Activated naive CD8-positive, alpha-beta T cell (primary cell): ENCODE results near the gene GUCA2A.
A peak's percentile ranks its signal among the peaks of the same experiment; 100 is the strongest.

Experiments
- H3K27ac Mint-ChIP-seq: one replicate; pipeline ENCODE4 v1.8.0; 2021; ENCODE audit warnings: mixed read lengths
- H3K27me3 Mint-ChIP-seq: one replicate; pipeline ENCODE4 v1.8.0; 2021; ENCODE audit warnings: mixed read lengths
- H3K36me3 Mint-ChIP-seq: one replicate; pipeline ENCODE4 v1.8.0; 2021; ENCODE audit warnings: mixed read lengths
- H3K4me1 Mint-ChIP-seq: one replicate; pipeline ENCODE4 v1.8.0; 2021; ENCODE audit warnings: low read depth, mixed read lengths
- H3K4me3 Mint-ChIP-seq: one replicate; pipeline ENCODE4 v1.8.0; 2021; ENCODE audit warnings: mild to moderate bottlenecking, mixed read lengths
- H3K9me3 Mint-ChIP-seq: one replicate; pipeline ENCODE4 v1.8.0; 2021; ENCODE audit warnings: low read depth, mixed read lengths

Gene GUCA2A

GRCh38 chr1:42183957-42184268, 19.4 kb upstream of the GUCA2A start:
- Mint-ChIP-seq H3K27me3 (no peaks in the 10 kb centered on the region), H3K4me1 (peaks cover 1% of the 10 kb centered on the region), H3K9me3 (no peaks in the 10 kb centered on the region), H3K36me3 (peaks cover 2% of the 10 kb centered on the region), H3K4me3 (no peak overlapping the region), H3K27ac (no peak overlapping the region)

DNA sequence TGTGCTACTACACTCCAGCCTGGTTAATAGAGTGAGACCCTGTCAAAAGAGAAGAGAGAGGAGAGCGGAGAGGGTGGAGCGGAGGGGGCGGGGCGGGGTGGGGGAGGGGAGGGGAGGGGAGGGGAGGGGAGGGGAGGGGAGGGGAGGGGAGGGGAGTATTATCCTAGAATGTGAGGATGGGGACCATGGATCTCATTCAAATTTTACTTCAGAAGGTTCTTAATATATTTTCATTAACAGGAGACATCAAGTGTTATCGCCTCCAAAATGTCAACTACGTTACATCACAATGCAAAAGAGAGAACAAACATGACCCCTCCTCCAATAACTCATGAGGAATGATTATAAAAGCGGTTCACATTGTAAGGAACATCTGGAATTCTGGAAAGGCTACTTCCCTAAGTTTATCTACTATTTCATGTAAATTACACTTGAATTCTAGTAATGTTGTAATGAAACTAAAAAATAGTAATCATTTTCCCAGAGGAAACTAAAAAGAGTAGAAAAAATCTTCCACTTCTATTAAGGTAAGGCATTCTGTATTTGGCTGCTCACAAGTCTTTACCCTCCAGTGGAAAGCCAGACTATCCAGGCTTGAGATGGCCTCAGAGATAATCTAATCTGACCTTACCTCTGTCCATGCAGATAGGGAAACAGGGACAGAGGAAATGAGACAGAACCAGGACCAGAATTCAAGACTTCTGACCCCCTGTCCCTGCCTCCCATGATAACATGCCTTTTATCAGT, 18.8 kb upstream of the GUCA2A start:
- no peaks in the 10 kb centered on the region for H3K27me3 Mint-ChIP-seq
- peaks cover 1% of the 10 kb centered on the region for H3K4me1 Mint-ChIP-seq
- peaks cover 2% of the 10 kb centered on the region for H3K36me3 Mint-ChIP-seq
- H3K27ac Mint-ChIP-seq: no peak overlapping the region
- no peaks in the 10 kb centered on the region for H3K9me3 Mint-ChIP-seq
- H3K4me3 Mint-ChIP-seq: no peak overlapping the region

DNA sequence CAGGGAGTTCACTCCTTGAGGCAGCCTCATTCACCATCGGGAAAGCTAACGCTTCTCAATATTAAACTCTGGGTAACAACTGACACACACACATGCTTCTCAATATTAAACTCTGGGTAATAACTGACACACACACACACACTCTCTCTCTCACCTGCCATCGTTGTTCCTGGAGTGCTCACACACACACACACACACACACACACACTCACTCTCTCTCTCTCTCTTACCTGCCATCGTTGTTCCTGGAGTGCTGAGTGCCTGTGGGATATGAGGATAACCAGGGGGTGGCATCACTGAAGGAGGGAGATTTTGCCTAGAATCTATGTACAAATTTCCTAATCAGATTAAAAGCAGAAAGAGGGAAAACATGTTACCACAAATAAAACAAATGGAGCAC, 17.1 kb upstream of the GUCA2A start:
- Mint-ChIP-seq H3K27me3 (no peaks in the 10 kb centered on the region), H3K27ac (peak overlapping the region; percentile 41), H3K9me3 (no peaks in the 10 kb centered on the region), H3K4me3 (no peak overlapping the region), H3K36me3 (no peaks in the 10 kb centered on the region), H3K4me1 (peaks cover 1% of the 10 kb centered on the region)

DNA sequence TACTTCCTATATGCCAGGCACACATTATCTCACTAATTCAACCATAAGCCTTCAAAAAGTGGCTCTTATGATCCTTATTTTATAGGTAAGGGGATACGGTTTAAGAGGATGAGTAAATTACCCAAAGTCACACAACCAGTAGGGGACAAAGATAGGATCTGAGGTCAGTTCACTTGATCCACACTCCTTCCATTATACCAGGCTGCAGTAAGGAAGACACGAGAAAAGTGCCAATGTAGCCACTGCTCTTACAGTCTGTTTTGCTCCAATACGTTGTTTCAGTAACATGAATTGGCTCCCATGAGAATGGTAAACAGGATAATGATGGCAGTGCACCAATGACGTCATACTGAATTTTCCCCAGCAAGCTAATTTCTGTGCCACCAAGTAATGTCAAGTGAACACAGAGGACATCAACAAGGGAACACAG, 15.4 kb upstream of the GUCA2A start:
- Mint-ChIP-seq H3K36me3 (no peaks in the 10 kb centered on the region), H3K27ac (peak overlapping the region; percentile 19), H3K9me3 (no peaks in the 10 kb centered on the region)

GRCh38 chr1:42179275-42179674, 14.7 kb upstream of the GUCA2A start:
- no peaks in the 10 kb centered on the region for H3K36me3 Mint-ChIP-seq
- H3K4me1 Mint-ChIP-seq: peaks cover 1% of the 10 kb centered on the region
- H3K4me3 Mint-ChIP-seq: no peak overlapping the region
- H3K27me3 Mint-ChIP-seq: no peaks in the 10 kb centered on the region
- H3K9me3 Mint-ChIP-seq: no peaks in the 10 kb centered on the region
- H3K27ac Mint-ChIP-seq: peak overlapping the region; percentile 19

More for the DNA sequence above, 15.4 kb upstream of the GUCA2A start:
- Mint-ChIP-seq H3K4me3 (no peak overlapping the region), H3K4me1 (peaks cover 1% of the 10 kb centered on the region), H3K27me3 (no peaks in the 10 kb centered on the region)

- no peaks in the 10 kb centered on the region for H3K9me3 Mint-ChIP-seq
- no peak overlapping the region for H3K4me3 Mint-ChIP-seq
- peaks cover 1% of the 10 kb centered on the region for H3K4me1 Mint-ChIP-seq
- H3K27ac Mint-ChIP-seq: no peak overlapping the region
- H3K36me3 Mint-ChIP-seq: no peaks in the 10 kb centered on the region
- no peaks in the 10 kb centered on the region for H3K27me3 Mint-ChIP-seq
Observed at GRCh38 chr1:42178249-42178648, 13.7 kb upstream of the GUCA2A start.

- Mint-ChIP-seq H3K4me1 (peaks cover 1% of the 10 kb centered on the region), H3K27me3 (no peaks in the 10 kb centered on the region), H3K27ac (peak overlapping the region; percentile 41), H3K9me3 (no peaks in the 10 kb centered on the region), H3K36me3 (no peaks in the 10 kb centered on the region), H3K4me3 (no peak overlapping the region)
Observed at GRCh38 chr1:42177541-42177981, 13.0 kb upstream of the GUCA2A start.

DNA sequence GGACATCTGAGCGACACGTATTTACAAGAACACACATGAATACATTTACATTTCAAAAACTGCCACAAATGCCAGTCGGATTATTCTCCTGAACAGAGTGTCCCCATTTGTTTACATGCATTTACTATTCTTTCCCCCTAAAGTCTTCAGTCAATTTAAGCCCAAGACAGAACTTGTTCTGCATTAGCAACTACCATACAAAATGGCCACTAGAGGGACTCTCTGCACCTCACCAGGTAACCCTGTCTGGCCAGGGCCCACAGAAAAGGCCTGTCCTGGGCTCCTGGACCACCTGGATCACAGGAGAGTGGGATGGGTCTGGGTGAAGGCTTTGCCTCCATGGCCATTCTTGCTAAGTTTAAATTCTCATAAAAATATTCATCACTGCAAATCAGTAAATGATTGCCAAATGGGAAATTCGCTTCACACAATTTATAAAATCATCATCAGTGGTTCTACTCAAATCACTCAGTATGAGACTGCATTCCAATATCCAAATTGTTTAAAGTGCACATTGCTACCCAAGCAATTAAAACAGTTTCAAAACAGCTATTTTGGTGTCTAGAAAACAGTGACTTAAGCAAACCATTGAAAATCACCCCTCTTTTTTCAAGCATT, 12.5 kb upstream of the GUCA2A start:
- H3K4me3 Mint-ChIP-seq: no peak overlapping the region
- no peaks in the 10 kb centered on the region for H3K9me3 Mint-ChIP-seq
- H3K27me3 Mint-ChIP-seq: no peaks in the 10 kb centered on the region
- peaks cover 1% of the 10 kb centered on the region for H3K4me1 Mint-ChIP-seq
- peak overlapping the region; percentile 58 for H3K27ac Mint-ChIP-seq
- H3K36me3 Mint-ChIP-seq: no peaks in the 10 kb centered on the region

GRCh38 chr1:42175314-42176054, 10.9 kb upstream of the GUCA2A start:
- H3K4me3 Mint-ChIP-seq: no peak overlapping the region
- H3K36me3 Mint-ChIP-seq: no peaks in the 10 kb centered on the region
- H3K27ac Mint-ChIP-seq: no peak overlapping the region
- H3K9me3 Mint-ChIP-seq: no peaks in the 10 kb centered on the region
- H3K4me1 Mint-ChIP-seq: no peaks in the 10 kb centered on the region
- H3K27me3 Mint-ChIP-seq: no peaks in the 10 kb centered on the region

DNA sequence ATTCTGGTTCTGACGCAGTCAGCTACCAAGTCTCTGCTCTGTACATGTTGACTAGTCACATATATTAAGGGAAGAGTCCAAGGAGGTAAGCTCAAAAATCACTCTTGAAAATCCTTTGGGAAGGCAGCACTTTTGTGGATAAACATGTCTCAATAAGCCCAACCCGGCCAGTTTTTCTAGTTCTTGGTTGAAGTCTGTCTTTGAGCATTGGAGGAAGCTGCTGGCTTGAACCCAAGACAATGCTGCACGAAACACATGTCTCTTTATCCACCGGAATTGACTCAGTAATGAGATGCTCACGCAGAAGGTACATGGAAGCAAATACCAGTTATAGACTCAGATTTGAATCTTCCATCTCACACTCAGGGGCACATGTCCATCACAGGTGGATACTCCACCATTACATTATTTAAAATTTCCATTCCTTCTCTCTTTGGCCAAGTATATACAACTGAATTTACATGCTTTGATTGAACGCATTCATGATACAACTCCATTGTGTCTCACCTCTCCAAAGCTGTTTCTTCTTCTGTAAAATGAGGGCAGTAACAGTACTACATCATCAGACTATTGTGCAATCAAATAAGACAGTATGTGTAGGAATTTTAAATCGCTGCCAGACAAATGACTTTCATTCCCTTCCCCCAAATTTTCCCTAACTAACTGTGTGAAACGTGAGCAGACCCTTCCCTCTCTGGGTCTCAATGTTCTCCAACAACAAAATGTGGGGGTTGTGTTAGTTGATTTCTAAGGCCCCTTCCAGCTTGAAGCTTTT, 9.6 kb upstream of the GUCA2A start:
- H3K27me3 Mint-ChIP-seq: no peaks in the 10 kb centered on the region
- H3K27ac Mint-ChIP-seq: peak overlapping the region; percentile 7
- H3K4me1 Mint-ChIP-seq: no peaks in the 10 kb centered on the region
- H3K4me3 Mint-ChIP-seq: no peak overlapping the region
- H3K36me3 Mint-ChIP-seq: no peaks in the 10 kb centered on the region
- H3K9me3 Mint-ChIP-seq: no peaks in the 10 kb centered on the region

DNA sequence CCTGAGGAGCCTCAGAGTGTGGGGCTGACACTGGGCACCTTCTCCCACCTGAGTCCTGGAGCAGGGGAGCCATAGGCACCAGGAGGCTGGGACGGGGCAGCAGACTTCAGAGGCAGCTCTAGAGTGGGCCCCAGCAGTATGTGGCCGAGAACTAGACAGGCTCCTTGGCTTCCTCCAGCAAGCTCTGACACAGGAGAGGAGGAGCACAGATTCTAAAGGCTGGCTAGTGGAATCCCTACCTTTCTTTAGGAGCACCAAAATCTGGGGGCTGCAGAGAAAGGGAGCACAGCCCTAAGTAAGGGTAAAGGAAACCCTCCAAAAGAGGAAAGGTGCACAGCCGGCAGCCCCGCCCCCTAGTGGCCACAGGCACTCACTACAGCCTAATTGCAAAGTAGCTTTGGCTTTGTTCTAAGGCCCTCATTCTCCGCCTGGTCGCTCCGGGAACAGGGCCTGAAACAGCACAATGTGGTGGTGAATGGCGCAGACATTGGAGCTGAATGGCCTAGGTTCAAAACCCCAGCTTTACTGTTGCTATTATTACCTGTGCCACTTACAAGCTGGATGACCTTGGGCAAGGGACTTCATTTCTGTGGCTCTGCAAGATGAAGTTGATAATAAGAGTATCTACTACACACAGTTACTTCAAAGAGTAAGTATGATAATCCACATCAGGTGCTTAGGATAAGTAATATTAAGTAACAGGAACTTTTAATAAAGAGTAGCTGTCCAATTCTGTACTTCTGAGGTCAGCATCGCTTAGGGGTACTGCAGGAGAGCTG, 8.8 kb upstream of the GUCA2A start:
- H3K27ac Mint-ChIP-seq: no peak overlapping the region
- H3K27me3 Mint-ChIP-seq: no peaks in the 10 kb centered on the region
- H3K4me1 Mint-ChIP-seq: no peaks in the 10 kb centered on the region
- H3K36me3 Mint-ChIP-seq: no peaks in the 10 kb centered on the region
- H3K4me3 Mint-ChIP-seq: no peak overlapping the region
- H3K9me3 Mint-ChIP-seq: no peaks in the 10 kb centered on the region

DNA sequence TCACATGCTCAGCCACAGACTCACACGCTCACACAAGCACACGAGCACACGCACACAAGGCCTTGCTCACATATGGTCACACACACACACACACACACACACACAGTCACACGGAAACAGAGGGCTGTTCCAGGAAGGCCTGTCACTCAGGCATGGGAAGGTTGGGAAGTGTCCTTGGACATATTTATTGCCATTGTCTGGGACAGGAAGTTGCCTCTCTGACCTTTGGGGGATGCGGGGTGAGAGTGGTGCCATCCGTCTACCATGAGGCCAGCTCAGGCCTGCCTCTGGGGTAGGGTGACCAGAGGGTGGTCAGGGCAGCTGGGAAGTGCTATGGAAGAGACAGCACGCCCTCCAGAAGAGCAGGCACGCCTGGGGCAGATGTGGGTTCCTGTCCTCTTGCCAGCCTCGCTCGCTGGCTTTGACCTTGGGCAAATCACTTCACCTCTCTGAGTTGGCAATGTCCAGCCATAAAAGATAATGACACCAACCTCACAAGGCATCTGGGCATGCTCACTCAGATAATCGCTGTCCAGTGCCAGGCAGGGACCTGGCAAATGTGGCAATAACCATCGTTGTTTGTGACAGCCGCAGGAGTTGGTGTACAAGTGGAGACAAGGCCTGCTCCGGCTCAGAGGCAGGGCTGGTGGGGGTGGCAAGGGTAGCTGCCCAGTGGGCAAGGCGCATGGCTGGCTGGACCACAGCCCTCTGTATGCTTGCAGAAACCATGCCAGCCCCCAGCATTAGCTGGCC, 8.0 kb upstream of the GUCA2A start:
- Mint-ChIP-seq H3K27me3 (no peaks in the 10 kb centered on the region), H3K36me3 (no peaks in the 10 kb centered on the region), H3K9me3 (no peaks in the 10 kb centered on the region), H3K4me3 (no peak overlapping the region), H3K27ac (no peak overlapping the region), H3K4me1 (no peaks in the 10 kb centered on the region)

DNA sequence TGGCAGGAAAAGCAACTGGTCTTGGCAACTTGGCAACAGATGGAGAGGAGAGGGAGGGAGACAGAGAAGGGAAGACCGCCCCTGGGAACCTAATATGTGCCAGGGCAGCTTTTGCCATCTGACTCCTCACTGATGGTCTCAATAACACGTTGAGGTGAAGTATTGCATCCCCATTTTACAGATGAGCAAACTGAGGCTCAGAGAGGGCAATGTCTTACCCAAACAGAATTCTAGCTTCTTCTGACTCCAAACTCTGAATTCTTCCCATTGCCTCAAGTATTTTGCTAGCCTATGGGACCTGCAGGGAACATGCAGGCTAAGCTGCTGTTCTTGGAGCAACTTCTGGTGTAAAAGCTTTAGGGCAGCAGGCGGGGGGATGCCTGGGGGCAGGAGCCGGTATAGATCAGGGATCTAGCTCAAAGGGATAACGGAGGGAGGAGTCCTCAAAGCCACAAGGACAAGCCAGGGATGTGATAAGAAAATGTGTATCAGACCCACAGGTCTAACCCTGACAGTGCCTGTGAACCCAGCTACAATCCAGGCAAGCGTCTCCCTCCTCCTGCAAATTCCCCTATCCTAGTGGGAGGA, 7.2 kb upstream of the GUCA2A start:
- H3K36me3 Mint-ChIP-seq: no peaks in the 10 kb centered on the region
- no peaks in the 10 kb centered on the region for H3K4me1 Mint-ChIP-seq
- no peak overlapping the region for H3K4me3 Mint-ChIP-seq
- no peak overlapping the region for H3K27ac Mint-ChIP-seq
- peaks cover 2% of the 10 kb centered on the region for H3K27me3 Mint-ChIP-seq
- H3K9me3 Mint-ChIP-seq: no peaks in the 10 kb centered on the region
